CD4-positive, alpha-beta T cell treated with Interleukin-4 for 1 hour (primary cell): ENCODE data around the gene DLX3.

ENCODE experiments used
- DNase-seq, 2 donors: peaks; one replicate each; pipeline ENCODE4 v3.0.0-alpha.2; 2020 to 2022

The DLX3 gene

GRCh38 chr17:49952209-49952911 lies 42.7 kb downstream of the DLX3 start:
- DNase-seq = peak; percentile 78 to 81

GRCh38 chr17:49951362-49952082 lies 43.5 kb downstream of the DLX3 start:
- DNase-seq = no peak

GRCh38 chr17:49949634-49950033 lies 45.4 kb downstream of the DLX3 start:
- DNase-seq = no peak

- DNase-seq = no peak
Measured at GRCh38 chr17:49946964-49947584, 48.0 kb downstream of the DLX3 start.

- no peak for DNase-seq
Measured at GRCh38 chr17:49946208-49946607, 48.8 kb downstream of the DLX3 start.

- DNase-seq = no peak
Measured at GRCh38 chr17:49944273-49944870, 50.7 kb downstream of the DLX3 start.

- DNase-seq = no peak
Measured at GRCh38 chr17:49942947-49943346, 52.1 kb downstream of the DLX3 start.

- DNase-seq = no peak
Measured at GRCh38 chr17:49941427-49941826, 53.6 kb downstream of the DLX3 start.
